GM12874 (cell line): ENCODE data around the gene NOSTRIN.

Source experiments
- TF ChIP-seq, protein P1 (sequence below): IDR thresholded peaks from 2 replicates; pipeline ENCODE4 v1.5.1; 2011; ENCODE audit warnings: low read depth, mild to moderate bottlenecking, control low read depth, low read length, moderate library complexity; ENCODE audit not compliant: insufficient read depth

NOSTRIN gene

DNA sequence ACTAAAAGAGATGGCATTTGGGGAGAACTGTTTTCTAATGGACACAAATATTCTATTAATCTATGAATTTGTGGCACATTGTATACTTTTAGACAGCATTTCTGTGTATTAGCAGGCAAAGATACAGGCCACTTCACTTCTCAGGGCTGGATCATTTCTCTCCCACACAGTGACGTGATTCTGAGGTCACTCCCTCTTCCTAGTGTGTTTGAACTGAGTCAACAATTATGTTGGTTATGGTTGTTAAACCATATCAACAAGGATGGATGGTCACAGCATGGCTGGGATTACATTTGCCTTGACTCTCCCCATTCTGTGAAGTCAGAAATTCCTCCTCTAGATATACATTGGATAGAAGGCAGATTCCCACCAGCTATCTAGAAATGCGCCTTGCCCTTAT, 11.6 kb downstream of the NOSTRIN start:
- TF ChIP-seq, protein P1, sequence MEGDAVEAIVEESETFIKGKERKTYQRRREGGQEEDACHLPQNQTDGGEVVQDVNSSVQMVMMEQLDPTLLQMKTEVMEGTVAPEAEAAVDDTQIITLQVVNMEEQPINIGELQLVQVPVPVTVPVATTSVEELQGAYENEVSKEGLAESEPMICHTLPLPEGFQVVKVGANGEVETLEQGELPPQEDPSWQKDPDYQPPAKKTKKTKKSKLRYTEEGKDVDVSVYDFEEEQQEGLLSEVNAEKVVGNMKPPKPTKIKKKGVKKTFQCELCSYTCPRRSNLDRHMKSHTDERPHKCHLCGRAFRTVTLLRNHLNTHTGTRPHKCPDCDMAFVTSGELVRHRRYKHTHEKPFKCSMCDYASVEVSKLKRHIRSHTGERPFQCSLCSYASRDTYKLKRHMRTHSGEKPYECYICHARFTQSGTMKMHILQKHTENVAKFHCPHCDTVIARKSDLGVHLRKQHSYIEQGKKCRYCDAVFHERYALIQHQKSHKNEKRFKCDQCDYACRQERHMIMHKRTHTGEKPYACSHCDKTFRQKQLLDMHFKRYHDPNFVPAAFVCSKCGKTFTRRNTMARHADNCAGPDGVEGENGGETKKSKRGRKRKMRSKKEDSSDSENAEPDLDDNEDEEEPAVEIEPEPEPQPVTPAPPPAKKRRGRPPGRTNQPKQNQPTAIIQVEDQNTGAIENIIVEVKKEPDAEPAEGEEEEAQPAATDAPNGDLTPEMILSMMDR = no peak

DNA sequence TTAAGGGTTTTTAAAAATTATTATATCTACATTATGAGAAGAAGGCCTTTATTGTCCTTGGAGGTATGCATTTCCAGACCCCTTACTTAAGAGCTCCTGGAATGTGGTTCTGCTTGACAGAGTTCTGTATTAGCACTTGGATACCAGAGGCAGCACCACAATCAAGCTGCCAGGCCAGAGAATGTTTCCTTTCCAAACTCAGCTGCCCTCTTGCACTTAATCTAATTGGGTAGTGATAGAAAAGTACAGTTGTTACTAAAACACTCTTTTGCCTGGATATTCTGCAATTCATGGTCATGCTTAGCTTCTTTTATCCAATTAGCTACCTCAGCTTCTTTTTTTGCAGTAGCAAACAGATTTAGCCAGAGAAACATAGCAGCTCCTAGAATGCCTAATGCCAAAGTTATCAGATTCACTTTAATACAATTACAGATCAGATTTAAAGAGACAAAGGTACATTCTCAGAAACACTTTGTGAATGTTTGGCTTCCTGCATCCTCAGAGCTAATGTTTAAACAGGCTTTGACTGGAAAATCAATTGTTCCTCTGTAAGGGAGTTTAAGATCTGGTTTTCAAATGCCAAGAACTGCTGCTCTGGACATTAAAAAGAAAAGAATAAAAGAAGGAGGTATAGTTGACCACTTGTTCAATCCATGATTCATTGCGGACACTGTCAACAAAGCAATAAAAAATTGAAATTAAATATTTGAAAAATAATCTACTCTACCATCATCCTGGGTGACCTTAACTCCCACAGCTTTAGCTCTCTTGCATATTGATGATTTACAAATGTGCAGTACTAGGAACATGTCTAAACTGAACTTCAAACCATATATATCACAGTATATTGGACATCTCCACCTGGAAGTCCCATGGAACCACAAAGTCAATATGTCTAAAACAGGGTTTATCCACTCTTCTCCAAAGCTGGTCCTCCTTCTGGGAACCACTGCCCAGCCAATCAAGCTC, 12.8 kb downstream of the NOSTRIN start:
- TF ChIP-seq, protein P1 = no peak

- TF ChIP-seq, protein P1 = no peak
These were observed 13.9 kb downstream of the NOSTRIN start for GRCh38 chr2:168816369-168816768.

- TF ChIP-seq, protein P1 = no peak
These were observed 16.7 kb downstream of the NOSTRIN start for GRCh38 chr2:168819050-168819715.

- TF ChIP-seq, protein P1 = no peak
These were observed 17.5 kb downstream of the NOSTRIN start for GRCh38 chr2:168819829-168820489.

DNA sequence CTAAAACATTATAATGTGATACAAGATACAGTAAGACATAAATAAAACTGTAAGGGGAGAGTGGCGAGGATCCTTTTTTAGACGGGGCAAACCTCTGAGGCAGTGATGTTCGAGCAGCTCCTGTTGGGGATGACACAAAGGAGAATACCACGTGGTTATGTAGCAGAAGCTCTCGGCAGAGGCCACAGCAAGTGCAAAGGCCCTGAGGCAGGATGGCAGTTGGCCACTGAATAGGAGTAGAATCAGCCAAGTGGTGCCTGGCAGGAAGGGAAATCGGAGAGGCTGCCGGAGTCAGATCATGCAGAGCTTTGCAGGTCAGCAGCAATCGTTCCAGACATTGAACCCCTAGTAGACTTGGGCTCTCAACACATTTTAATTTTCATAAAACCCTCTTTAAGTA, 19.1 kb downstream of the NOSTRIN start:
- TF ChIP-seq, protein P1 = no peak

- TF ChIP-seq, protein P1 = no peak
These were observed 19.6 kb downstream of the NOSTRIN start for GRCh38 chr2:168821992-168822391.
